A673 (cell line): ENCODE results near the gene FOXE3. TPM values are rescaled to one million over a fixed set of nuclear protein-coding genes. Genes with fewer than 3 reads are reported as not detected.

ENCODE experiments used
- BruUV-seq: library from RNA; stranded (reverse); fragments of 400-500 nt; replicated peaks from 2 replicates; lab custom pipeline; 2021; lab: Mats Ljungman, UMichigan
- CTCF ChIA-PET: fragments of 300-600 bp; sonication (Branson Sonifier 250); formaldehyde crosslinking; loops from one replicate; lab custom pipeline; 2022; ENCODE audit warnings: antibody characterized with exemption; lab: Charles Lee
- POLR2A ChIA-PET: fragments of 300-600 bp; sonication (Branson Sonifier 250); formaldehyde crosslinking; loops from one replicate; lab custom pipeline; 2022; ENCODE audit warnings: antibody characterized with exemption; ENCODE audit not compliant: low non-redundant PET; lab: Charles Lee
- DNase-seq: peaks from one replicate; pipeline ENCODE4 v3.0.0-alpha.2; 2015; ENCODE audit warnings: low spot score
- H3K27ac ChIP-seq: fragments of 200-600 bp; sonication (generic); 2 replicates; pipeline ENCODE4 v1.5.1; 2016; ENCODE audit warnings: mixed run types, low read depth, mild to moderate bottlenecking, mixed read lengths, antibody characterized with exemption, low read length; ENCODE audit not compliant: poor library complexity, severe bottlenecking
- H3K27me3 ChIP-seq: fragments of 200-600 bp; sonication (generic); replicated peaks from 2 replicates; pipeline ENCODE4 v1.6.1; 2017; ENCODE audit warnings: mixed run types, low read depth, mild to moderate bottlenecking, mixed read lengths, antibody characterized with exemption, low read length; ENCODE audit not compliant: insufficient read depth, poor library complexity
- H3K36me3 ChIP-seq: fragments of 200-600 bp; sonication (generic); 2 replicates; pipeline ENCODE4 v1.6.1; 2016; ENCODE audit warnings: mixed run types, mild to moderate bottlenecking, mixed read lengths, antibody characterized with exemption, low read length; ENCODE audit not compliant: insufficient read depth, poor library complexity, severe bottlenecking
- H3K4me1 ChIP-seq: fragments of 200-600 bp; sonication (generic); 2 replicates; pipeline ENCODE4 v1.6.1; 2017; ENCODE audit warnings: mixed run types, mild to moderate bottlenecking, mixed read lengths, antibody characterized with exemption, low read length; ENCODE audit not compliant: insufficient read depth, poor library complexity, severe bottlenecking
- H3K4me3 ChIP-seq: fragments of 200-600 bp; sonication (generic); 2 replicates; pipeline ENCODE4 v1.5.1; 2016; ENCODE audit warnings: low read depth, mixed run types, mild to moderate bottlenecking, mixed read lengths, low read length; ENCODE audit not compliant: poor library complexity, severe bottlenecking
- H3K9me3 ChIP-seq: fragments of 200-600 bp; sonication (generic); 2 replicates; pipeline ENCODE4 v1.6.1; 2016; ENCODE audit warnings: mixed run types, low read depth, mild to moderate bottlenecking, mixed read lengths, antibody characterized with exemption, low read length; ENCODE audit not compliant: poor library complexity, severe bottlenecking
- EZH2 ChIP-seq: fragments of 200-600 bp; sonication (generic); IDR thresholded peaks from 2 replicates; pipeline ENCODE4 v1.6.1; 2017; ENCODE audit warnings: borderline replicate concordance, low read depth, mild to moderate bottlenecking, mixed read lengths, antibody characterized with exemption, low read length; ENCODE audit not compliant: poor library complexity, severe bottlenecking
- intact Hi-C: fragments of 100-400 bp; cut with micrococcal nuclease; formaldehyde crosslinking; loops from one replicate; pipeline ENCODE4 v1.10.0; 2022; ENCODE audit not compliant: unreplicated experiment
- total RNA-seq: library from RNA; stranded (reverse); gene quantifications from 2 replicates; pipeline ENCODE4 v1.2.3, GENCODE V29; 2021
- TF ChIP-seq, protein P1 (sequence below): fragments of 300-800, 200-600 bp; sonication (generic); conservative IDR thresholded peaks from 2 replicates; pipeline ENCODE4 v1.5.1; 2017; ENCODE audit warnings: low read depth, mild to moderate bottlenecking, antibody characterized with exemption, low read length, moderate library complexity, mixed read lengths

Gene FOXE3
- total RNA-seq, 1 experiment from 2014 or later: not detected

DNA sequence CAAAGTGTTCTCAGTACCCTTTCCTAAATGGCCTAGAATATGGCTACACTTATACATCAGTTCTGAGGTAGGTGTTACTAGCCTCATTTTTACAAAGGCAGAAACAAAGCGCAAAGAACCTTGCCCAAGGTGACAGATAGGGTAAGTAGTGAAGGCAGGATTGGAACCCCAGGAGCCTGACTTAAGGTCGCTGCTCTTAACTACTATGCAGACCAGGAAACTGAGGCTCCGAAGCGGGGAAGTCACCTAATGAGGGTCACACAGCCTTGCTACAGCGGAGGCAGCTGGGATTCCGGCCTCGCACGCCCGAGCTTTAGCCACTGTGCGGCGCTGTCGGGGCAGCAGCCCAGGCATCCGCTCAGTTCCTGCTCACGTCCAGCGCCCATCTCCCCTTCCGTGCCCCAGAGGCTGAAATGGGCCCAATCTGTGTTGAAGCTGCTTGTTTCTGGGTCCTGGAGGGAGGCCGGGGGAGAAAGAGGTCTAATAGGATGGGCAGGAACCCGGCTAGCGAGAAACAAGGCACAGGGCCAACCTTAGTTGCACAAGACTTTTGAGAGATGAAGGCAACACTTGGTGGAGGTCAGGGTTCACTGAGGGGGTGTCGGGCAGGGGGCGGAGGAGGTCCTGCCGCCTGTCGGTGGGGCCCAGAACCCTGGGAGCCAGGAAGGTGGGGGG is 20.4 kb downstream of the FOXE3 start:
- peak; percentile 80 for DNase-seq
- Histone ChIP-seq H3K4me3 (peak overlapping the region; percentile 75), H3K36me3 (no peaks in the 10 kb centered on the region), H3K4me1 (peaks cover 30% of the 10 kb centered on the region), H3K27me3 (peaks cover 36% of the 10 kb centered on the region), H3K27ac (no peak overlapping the region), H3K9me3 (no peaks in the 10 kb centered on the region)
- POLR2A ChIA-PET: no interaction called here
- CTCF ChIA-PET: interaction anchor here (0.6 to 5.0 kb wide), 7 partner anchors 45 to 292 kb away, joined by 3 to 74 read pairs (median 7); no protein-coding TSS in a partner anchor
- intact Hi-C loops: loop anchor here (1.0 to 10.0 kb wide), 2 partner anchors 148 to 274 kb away; no protein-coding TSS in a partner anchor
- BruUV-seq: no TSS peak
- TF ChIP-seq, protein P1, sequence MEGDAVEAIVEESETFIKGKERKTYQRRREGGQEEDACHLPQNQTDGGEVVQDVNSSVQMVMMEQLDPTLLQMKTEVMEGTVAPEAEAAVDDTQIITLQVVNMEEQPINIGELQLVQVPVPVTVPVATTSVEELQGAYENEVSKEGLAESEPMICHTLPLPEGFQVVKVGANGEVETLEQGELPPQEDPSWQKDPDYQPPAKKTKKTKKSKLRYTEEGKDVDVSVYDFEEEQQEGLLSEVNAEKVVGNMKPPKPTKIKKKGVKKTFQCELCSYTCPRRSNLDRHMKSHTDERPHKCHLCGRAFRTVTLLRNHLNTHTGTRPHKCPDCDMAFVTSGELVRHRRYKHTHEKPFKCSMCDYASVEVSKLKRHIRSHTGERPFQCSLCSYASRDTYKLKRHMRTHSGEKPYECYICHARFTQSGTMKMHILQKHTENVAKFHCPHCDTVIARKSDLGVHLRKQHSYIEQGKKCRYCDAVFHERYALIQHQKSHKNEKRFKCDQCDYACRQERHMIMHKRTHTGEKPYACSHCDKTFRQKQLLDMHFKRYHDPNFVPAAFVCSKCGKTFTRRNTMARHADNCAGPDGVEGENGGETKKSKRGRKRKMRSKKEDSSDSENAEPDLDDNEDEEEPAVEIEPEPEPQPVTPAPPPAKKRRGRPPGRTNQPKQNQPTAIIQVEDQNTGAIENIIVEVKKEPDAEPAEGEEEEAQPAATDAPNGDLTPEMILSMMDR: peak; percentile 98
- TF ChIP-seq EZH2: no peak

DNA sequence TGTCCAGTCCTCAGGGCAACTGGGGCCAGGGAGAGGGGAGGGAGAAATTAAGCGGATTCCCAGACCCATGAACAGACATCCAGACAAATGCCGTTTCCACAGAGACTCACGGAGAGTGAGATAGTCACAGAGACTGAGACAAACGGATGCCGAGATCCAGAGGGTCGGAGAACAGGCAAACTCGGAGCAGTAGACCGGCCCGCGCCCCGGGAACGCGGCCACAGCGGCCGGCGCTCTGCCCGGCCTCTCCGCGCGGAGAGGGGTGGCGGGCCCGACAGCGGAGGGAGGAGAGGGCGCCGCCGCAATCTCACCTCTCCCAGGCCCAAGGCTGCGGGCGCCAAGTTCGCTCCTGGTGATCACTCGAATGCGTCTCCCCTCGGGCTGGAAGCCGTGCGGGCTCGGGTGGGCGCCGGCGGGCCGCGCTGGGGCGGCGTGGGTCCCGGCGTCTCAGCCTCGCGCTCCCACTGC is 20.9 kb downstream of the FOXE3 start:
- TF ChIP-seq EZH2: no peak
- TF ChIP-seq, protein P1: no peak
- CTCF ChIA-PET: interaction anchor here (0.5 to 5.0 kb wide), 16 partner anchors 8 to 763 kb away, joined by 3 to 74 read pairs (median 4); no protein-coding TSS in a partner anchor
- POLR2A ChIA-PET: no interaction called here
- H3K27ac ChIP-seq: peak overlapping the region; percentile 58
- H3K36me3 ChIP-seq: no peaks in the 10 kb centered on the region
- H3K4me3 ChIP-seq: peak overlapping the region; percentile 75
- no TSS peak for BruUV-seq
- H3K9me3 ChIP-seq: no peaks in the 10 kb centered on the region
- intact Hi-C loops: loop anchor here (1.0 to 10.0 kb wide), 2 partner anchors 148 to 273 kb away; no protein-coding TSS in a partner anchor
- DNase-seq: peak; percentile 43
- peaks cover 24% of the 10 kb centered on the region for H3K4me1 ChIP-seq
- H3K27me3 ChIP-seq: peaks cover 42% of the 10 kb centered on the region

DNA sequence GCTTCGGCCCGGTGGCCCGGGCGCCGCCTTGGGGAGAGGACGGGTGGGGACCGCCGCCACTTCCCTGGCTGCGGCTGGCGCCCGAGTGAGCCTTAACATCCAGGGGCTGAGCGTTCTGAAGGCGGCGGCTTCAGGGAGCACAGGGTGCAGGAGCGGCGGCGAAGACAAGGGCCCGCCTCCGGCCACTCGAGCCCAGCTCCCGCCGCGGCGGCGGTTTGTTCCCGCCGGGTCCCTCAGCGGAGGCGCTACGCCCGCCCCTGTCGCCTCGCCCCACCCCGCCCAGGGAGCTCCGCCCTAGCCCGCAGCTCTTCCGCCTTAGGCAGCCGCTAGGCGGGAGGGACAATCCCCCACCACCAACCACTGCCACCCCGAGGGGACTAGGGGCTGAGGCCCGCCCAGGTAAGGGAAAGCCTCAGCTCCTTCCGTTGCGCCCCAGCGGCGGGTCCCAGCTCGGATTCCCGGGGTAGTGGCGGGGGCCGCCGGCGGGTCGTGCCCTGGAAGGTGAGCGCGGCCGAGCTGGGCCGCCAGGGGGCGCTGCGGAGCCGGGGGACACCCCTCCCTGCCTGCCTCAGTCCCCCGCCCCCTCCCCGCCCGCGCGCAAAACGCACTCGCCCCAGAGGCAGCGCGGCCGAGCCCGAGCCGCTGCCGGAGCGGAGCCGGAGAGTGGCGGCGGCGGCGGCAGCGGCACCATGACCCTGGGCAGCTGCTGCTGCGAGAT is 21.5 kb downstream of the FOXE3 start, which contains the start of gene FOXD2:
TSS of gene FOXD2 (plus strand) at position 598 of the 718 bp plus-strand sequence. CDS start at position 690, 92 bp downstream.
- POLR2A ChIA-PET: no interaction called here
- Histone ChIP-seq H3K9me3 (no peaks in the 10 kb centered on the region), H3K27me3 (peaks cover 48% of the 10 kb centered on the region), H3K36me3 (no peaks in the 10 kb centered on the region), H3K27ac (peak within 1 kb of the TSS; percentile 58), H3K4me3 (peak within 1 kb of the TSS; percentile 75), H3K4me1 (peaks cover 22% of the 10 kb centered on the region)
- TF ChIP-seq, protein P1: peak; percentile 84
- TF ChIP-seq EZH2: no peak
- DNase-seq: peak; percentile 91
- no TSS peak for BruUV-seq
- CTCF ChIA-PET: interaction anchor here (0.5 to 5.0 kb wide), 19 partner anchors 8 to 763 kb away, joined by 3 to 74 read pairs (median 4); no protein-coding TSS in a partner anchor
- intact Hi-C loops: loop anchor here (10.0 kb wide), 1 partner anchor 147 kb away; no protein-coding TSS in a partner anchor
